HG03060 (cell line): ENCODE results near the gene NTSR2.

Experiments
- ATAC-seq: cut with Tn5 transposase; IDR thresholded peaks from one replicate; pipeline ENCODE4 v1.9.1; 2021; ENCODE audit warnings: low read depth, moderate number of reproducible peaks; ENCODE audit not compliant: unreplicated experiment

NTSR2 gene

GRCh38 chr2:11633923-11634478 lies 36.0 kb downstream of the NTSR2 start:
- no peak for ATAC-seq

- no peak for ATAC-seq
These were observed 38.5 kb downstream of the NTSR2 start for GRCh38 chr2:11631462-11631861.

- ATAC-seq: no peak
These were observed 39.1 kb downstream of the NTSR2 start for GRCh38 chr2:11630855-11631254.

GRCh38 chr2:11629851-11630250 lies 40.1 kb downstream of the NTSR2 start:
- no peak for ATAC-seq

- ATAC-seq: no peak
These were observed 40.8 kb downstream of the NTSR2 start for GRCh38 chr2:11629215-11629614.

- ATAC-seq: no peak
These were observed 41.3 kb downstream of the NTSR2 start for GRCh38 chr2:11628675-11629074.

- ATAC-seq: no peak
These were observed 44.3 kb downstream of the NTSR2 start for GRCh38 chr2:11625671-11626070.

DNA sequence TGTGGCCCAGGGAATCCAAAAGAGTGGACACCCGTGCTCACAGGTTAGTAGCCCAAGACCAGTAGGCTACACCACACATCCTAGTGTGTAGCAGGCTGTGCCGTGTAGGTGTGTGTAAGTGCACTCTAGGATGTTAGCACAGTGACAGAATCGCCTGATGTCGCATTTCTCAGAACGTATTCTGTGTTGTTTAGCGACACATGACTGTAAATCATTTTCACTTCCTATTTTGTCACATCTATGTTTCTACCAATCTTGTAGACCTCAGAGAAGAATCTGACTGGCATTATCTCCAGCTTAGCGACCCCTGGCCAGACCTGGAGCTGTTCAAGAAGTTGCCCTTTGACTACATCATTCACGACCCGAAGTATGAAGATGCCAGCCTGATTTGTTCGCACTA lies 45.1 kb downstream of the NTSR2 start:
- no peak for ATAC-seq

DNA sequence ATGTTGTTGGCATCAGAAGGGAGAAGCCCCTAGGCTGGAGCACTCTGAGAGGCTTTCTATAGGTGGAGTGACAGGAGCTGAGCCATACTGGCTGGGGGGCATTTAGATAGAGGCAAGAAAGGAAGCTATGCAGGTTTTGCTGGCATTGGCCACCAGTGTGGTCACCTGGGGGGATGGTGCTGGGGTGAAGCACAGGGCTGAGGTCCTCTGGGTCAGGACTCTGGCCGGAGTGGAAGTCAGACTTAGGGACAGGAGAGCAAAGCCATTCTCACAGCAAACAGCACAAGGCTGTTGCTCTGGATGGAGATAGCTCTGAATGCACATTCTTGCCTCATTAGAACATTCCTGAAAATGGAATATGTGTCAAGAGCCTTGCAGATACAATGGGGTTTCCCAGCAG lies 47.4 kb downstream of the NTSR2 start:
- no peak for ATAC-seq

GRCh38 chr2:11621410-11621809 lies 48.6 kb downstream of the NTSR2 start:
- no peak for ATAC-seq

DNA sequence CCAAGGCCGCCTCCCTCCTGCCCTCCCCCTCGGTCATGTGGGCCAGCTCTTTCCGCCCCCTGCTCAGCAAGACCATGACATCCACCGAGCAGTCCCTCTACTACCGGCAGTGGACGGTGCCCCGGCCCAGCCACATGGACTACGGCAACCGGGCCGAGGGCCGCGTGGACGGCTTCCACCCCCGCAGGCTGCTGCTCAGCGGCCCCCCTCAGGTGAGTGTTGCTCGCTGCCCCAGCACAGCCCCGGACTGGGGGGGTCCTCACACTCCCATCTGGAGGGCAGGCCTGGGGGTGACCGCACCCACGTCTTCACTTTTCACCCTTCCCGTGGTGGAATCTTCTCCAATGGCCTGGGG lies 51.3 kb downstream of the NTSR2 start:
- no peak for ATAC-seq

DNA sequence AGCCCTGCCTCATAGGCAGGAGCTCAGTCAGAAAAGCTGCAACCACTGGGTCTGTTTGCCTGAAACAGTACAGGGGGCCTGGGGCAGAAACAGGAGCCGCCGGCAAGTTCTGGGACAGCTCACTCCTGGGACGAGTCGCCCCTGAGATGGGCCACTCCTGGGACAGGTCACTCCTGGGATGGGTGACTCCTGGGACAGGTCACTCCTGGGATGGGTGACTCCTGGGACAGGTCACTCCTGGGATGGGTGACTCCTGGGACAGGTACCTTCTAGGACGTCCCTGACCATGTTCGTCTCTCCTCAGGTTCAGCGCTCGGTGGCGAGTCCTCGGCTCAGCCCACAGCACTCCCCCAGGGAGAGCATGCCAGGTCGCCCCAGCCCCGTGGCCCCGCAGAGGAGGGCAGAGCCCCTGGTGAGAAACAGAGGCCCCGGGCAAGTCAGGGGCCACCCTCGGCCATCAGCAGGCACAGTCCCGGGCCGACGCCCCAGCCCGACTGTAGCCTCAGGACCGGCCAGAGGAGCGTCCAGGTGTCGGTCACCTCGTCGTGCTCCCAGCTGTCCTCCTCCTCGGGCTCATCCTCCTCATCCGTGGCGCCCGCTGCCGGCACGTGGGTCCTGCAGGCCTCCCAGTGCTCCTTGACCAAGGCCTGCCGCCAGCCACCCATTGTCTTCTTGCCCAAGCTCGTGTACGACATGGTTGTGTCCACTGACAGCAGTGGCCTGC lies 51.8 kb downstream of the NTSR2 start:
- no peak for ATAC-seq

DNA sequence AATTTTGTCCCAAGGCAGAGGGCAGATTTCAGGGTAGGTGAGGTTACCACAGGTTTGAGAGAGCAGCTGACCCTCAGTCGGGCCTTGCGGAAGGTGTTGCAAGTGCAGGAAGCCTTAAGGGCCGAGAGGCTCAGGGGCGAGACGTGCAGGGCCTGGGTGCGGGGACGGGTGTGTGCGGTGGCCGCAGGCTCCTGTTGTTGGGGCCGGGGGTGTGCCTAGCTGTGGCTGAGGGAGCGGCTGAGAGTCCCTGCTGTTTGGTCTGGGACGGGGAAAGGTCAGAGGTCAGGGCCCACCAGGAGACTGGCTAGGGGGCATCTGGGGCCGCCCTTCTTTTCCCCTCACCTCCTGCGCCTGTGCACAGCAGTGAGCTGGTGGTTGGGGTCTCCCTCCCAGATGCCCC lies 52.5 kb downstream of the NTSR2 start:
- ATAC-seq: no peak

DNA sequence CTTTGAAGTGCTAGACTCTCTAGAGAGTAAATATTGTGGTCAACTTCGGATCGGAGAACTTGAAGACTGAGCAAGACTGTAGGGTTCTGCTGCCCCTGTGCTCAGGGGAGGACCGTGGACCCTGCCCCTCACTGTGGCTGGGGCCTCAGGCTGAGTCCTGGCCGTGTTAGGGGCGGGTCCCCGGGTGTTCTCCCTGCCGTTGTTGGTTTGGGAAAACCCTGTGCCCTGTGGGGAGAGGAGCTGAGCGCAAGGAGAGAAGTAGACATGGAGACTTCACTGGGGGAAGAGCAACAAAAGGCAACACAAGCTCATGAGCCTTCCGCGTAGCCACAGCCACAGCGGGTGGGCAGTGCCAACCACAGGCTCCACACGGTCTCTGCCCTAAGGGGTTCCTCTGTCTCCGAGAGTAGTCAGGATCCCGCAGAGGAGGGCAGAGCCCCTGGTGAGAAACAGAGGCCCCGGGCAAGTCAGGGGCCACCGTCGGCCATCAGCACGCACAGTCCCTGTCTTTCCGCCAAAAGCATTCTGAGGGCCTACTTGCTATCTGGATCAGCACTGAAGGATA lies 53.1 kb downstream of the NTSR2 start:
- ATAC-seq: no peak

- ATAC-seq: no peak
These were observed 53.8 kb downstream of the NTSR2 start for GRCh38 chr2:11616097-11616687.

- no peak for ATAC-seq
These were observed 54.8 kb downstream of the NTSR2 start for GRCh38 chr2:11615209-11615608.

DNA sequence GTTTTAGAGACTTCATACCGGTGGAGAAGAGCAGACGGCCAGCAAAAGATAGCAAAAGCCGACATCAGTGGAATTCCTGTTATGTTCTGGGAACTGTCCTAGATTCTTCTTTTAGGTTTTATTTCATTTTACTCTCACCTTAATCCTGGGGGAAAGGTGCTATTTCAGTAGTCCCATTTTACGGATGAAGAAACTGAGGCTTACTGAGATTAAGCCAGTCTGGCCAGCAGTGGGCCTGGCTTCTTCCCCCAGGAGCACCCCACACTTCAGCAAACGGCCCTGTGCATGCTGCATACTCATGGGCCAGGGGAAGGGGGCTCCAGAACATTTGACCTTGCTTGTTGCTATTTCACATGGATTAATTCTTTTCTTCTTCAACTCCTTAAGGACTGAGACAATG lies 56.7 kb downstream of the NTSR2 start:
- ATAC-seq: no peak

DNA sequence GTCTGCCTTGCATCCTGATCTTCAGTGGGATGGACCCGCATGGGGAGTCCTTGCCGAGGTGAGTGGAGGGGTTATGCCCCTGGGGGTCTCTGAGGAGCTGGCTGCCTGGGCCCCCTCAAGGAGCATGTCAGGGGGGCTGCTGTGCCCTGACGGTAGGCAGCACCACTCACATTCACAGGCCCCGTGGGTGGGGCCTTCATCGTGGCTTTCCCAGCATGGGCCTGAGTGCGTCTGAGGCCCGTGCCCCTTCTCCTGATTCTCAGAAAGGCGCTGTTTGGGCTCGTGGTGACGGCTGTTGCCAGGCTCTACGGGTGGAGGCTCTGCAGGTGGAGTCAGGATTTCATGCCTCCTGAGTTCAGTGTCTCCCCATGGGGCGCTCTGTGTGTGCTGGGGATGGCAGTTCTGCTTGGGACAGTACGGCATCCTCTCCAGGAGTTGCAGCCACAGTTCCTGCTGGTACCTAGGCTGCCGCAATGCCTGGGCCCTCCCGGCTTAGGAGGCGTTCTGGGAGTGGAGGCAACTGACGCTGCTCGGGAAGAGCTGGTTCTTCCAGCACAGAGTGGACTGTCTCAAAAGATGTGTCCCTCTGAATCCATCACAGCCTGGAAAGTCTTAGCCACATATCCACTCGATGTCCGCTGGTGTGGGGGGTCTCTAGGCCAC lies 57.3 kb downstream of the NTSR2 start:
- no peak for ATAC-seq

- ATAC-seq: no peak
These were observed 58.7 kb downstream of the NTSR2 start for GRCh38 chr2:11611251-11611650.

GRCh38 chr2:11610624-11611242 lies 59.3 kb downstream of the NTSR2 start:
- no peak for ATAC-seq
